Activated CD4-positive, alpha-beta T cell treated with anti-CD3 and anti-CD28 coated beads for 48 hours (primary cell): ENCODE results near the gene CENPE.

Experiments
- DNase-seq: peaks from one replicate; pipeline ENCODE4 v3.0.0-alpha.2; 2020

CENPE gene

GRCh38 chr4:103118166-103118565, 80.0 kb downstream of the CENPE start:
- DNase-seq = no peak

- DNase-seq = no peak
These were observed 86.5 kb downstream of the CENPE start for GRCh38 chr4:103111598-103111997.

- DNase-seq = no peak
These were observed 89.6 kb downstream of the CENPE start for GRCh38 chr4:103108542-103108941.

GRCh38 chr4:103105558-103106356, 92.4 kb downstream of the CENPE start:
- no peak for DNase-seq

- no peak for DNase-seq
These were observed 93.3 kb downstream of the CENPE start for GRCh38 chr4:103104886-103105285.

GRCh38 chr4:103100691-103101090, 97.5 kb downstream of the CENPE start:
- DNase-seq = no peak

- peak; percentile 47 for DNase-seq
These were observed 98.3 kb downstream of the CENPE start, which contains the start of gene BDH2 for GRCh38 chr4:103099691-103100392. BDH2 (minus strand) TSS chr4:103099834; CDS start chr4:103096254, 3,580 bp downstream.

GRCh38 chr4:103098756-103099440, 99.2 kb downstream of the CENPE start:
- no peak for DNase-seq

- DNase-seq = no peak
These were observed 99.8 kb downstream of the CENPE start for GRCh38 chr4:103098341-103098740.

GRCh38 chr4:103097112-103097511, 101.0 kb downstream of the CENPE start:
- DNase-seq = no peak

GRCh38 chr4:103095080-103095479, 103.1 kb downstream of the CENPE start:
- DNase-seq = no peak

- no peak for DNase-seq
These were observed 105.9 kb downstream of the CENPE start for GRCh38 chr4:103092245-103092644.

GRCh38 chr4:103091601-103092223, 106.4 kb downstream of the CENPE start:
- DNase-seq = peak; percentile 41

GRCh38 chr4:103089481-103089880, 108.7 kb downstream of the CENPE start:
- DNase-seq = no peak

GRCh38 chr4:103086551-103086950, 111.6 kb downstream of the CENPE start:
- DNase-seq = no peak

GRCh38 chr4:103085555-103086196, 112.5 kb downstream of the CENPE start:
- no peak for DNase-seq

GRCh38 chr4:103079621-103080020, 118.5 kb downstream of the CENPE start:
- no peak for DNase-seq

- peak; percentile 67 for DNase-seq
These were observed 121.3 kb downstream of the CENPE start, which contains the start of gene SLC9B2 for GRCh38 chr4:103076747-103077347. SLC9B2 (minus strand) TSS chr4:103076761; CDS start chr4:103067550, 9,211 bp downstream.

- peak; percentile 72 for DNase-seq
These were observed 122.0 kb downstream of the CENPE start for GRCh38 chr4:103075894-103076746.

- DNase-seq = no peak
These were observed 122.7 kb downstream of the CENPE start for GRCh38 chr4:103075435-103075893.
